Stimulated activated CD4-positive, alpha-beta T cell treated with anti-CD3 and anti-CD28 coated beads, Interleukin-12 subunit alpha, Interleukin-12 subunit beta, amount 100 ng/mL, for 24 hours (primary cell): ENCODE data around the gene DOCK10.
A peak's percentile ranks its signal among the peaks of the same experiment; 100 is the strongest.

Source experiments
- DNase-seq, 2 experiments: peaks; one replicate each; pipeline ENCODE4 v3.0.0-alpha.2; 2020; ENCODE audit warnings: low read depth in 2 of 2

The DOCK10 gene

GRCh38 chr2:224947566-224947965 lies 94.7 kb downstream of the DOCK10 start:
- no peak for DNase-seq

- DNase-seq: no peak
Measured at GRCh38 chr2:224946895-224947294, 95.4 kb downstream of the DOCK10 start.

- no peak for DNase-seq
Measured at GRCh38 chr2:224944707-224945547, 97.3 kb downstream of the DOCK10 start.

GRCh38 chr2:224943601-224944041 lies 98.6 kb downstream of the DOCK10 start:
- DNase-seq: peak in 1 of 2 experiments; percentile 35

- no peak for DNase-seq
Measured at GRCh38 chr2:224941960-224942359, 100.3 kb downstream of the DOCK10 start.

GRCh38 chr2:224940618-224941017 lies 101.7 kb downstream of the DOCK10 start:
- DNase-seq: no peak

- DNase-seq: no peak
Measured at GRCh38 chr2:224938651-224939182, 103.6 kb downstream of the DOCK10 start.

GRCh38 chr2:224937887-224938286 lies 104.4 kb downstream of the DOCK10 start:
- no peak for DNase-seq

- no peak for DNase-seq
Measured at GRCh38 chr2:224934526-224935188, 107.6 kb downstream of the DOCK10 start.

- DNase-seq: no peak
Measured at GRCh38 chr2:224933431-224933830, 108.8 kb downstream of the DOCK10 start.

- no peak for DNase-seq
Measured at GRCh38 chr2:224932522-224932921, 109.7 kb downstream of the DOCK10 start.

- DNase-seq: no peak
Measured at GRCh38 chr2:224931956-224932355, 110.3 kb downstream of the DOCK10 start.

- DNase-seq: no peak
Measured at GRCh38 chr2:224930990-224931389, 111.3 kb downstream of the DOCK10 start.

GRCh38 chr2:224930124-224930523 lies 112.1 kb downstream of the DOCK10 start:
- no peak for DNase-seq

GRCh38 chr2:224929512-224929911 lies 112.8 kb downstream of the DOCK10 start:
- no peak for DNase-seq

GRCh38 chr2:224927646-224928173 lies 114.6 kb downstream of the DOCK10 start:
- peak; percentile 43 for DNase-seq

GRCh38 chr2:224927011-224927410 lies 115.3 kb downstream of the DOCK10 start:
- DNase-seq: no peak

GRCh38 chr2:224925810-224926100 lies 116.5 kb downstream of the DOCK10 start:
- DNase-seq: no peak

- no peak for DNase-seq
Measured at GRCh38 chr2:224925061-224925809, 117.0 kb downstream of the DOCK10 start.

- DNase-seq: no peak
Measured at GRCh38 chr2:224924631-224925030, 117.6 kb downstream of the DOCK10 start.

- no peak for DNase-seq
Measured at GRCh38 chr2:224922142-224922727, 120.0 kb downstream of the DOCK10 start.
